ENCODE measurements around the gene INSYN2A. TPM values are rescaled to one million over a fixed set of nuclear protein-coding genes. Genes with fewer than 3 reads are reported as not detected.

INSYN2A gene
- total and polyA plus RNA-seq, 10 of the 15 experiments (the other 5 are each of a cell fraction or from before 2014, with no cell fraction given) = not detected

DNA sequence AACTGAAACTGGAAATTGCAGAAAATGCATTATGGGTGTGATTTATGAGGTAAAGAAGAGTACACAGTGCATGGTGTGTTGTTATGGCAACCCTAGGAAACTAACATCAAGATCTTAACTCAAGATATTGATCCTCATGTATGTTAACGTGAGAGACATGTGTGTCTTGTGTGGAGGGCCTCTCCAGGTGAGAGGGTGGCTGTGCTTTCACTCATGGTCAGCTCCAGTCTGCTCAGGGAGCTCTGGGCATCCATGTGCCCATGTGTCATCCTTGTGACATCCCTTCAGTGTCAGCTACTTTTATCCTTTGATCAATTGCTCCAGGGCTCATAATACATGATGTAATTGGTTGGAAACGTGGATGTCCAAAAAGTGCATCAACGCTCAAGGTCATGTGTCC is 24.9 kb upstream of the INSYN2A start:
- RAD21 ChIA-PET (ENCODE audit: unreplicated experiment) = no interaction called here
- no peak for DNase-seq (ENCODE audit: low read depth, low spot score)
- no peak overlapping the region for H3K27ac ChIP-seq (ENCODE audit: control insufficient read depth, insufficient read depth)
- in situ Hi-C loops (cut with MboI) = no loop called here
- H3K4me3 ChIP-seq = no peak overlapping the region
- no peak for FAIRE-seq
- no peak for ATAC-seq
- no peak overlapping the region for H3K4me2 ChIP-seq (ENCODE audit: control insufficient read depth, insufficient read depth)
- no peaks in the 10 kb centered on the region for H3K4me1 ChIP-seq (ENCODE audit: control insufficient read depth, insufficient read depth, low read length)
- CTCF ChIA-PET = no interaction called here
- no peak for TF ChIP-seq GABPA (IDR thresholded peaks at IDR 0.05; ENCODE audit: low read depth)
- TF ChIP-seq ASH2L (IDR thresholded peaks at IDR 0.05; ENCODE audit: borderline replicate concordance, low read depth) = no peak
- TF ChIP-seq HDAC6 (IDR thresholded peaks at IDR 0.05; ENCODE audit: unreplicated experiment) = no peak
- TF ChIP-seq NFYB (IDR thresholded peaks at IDR 0.05; ENCODE audit: insufficient read depth, low read depth, low read length) = no peak
- TF ChIP-seq PML (IDR thresholded peaks at IDR 0.05; ENCODE audit: low read length) = no peak
- no peak for TF ChIP-seq ESRRA (IDR thresholded peaks at IDR 0.05; ENCODE audit: low read length)
- no peak for TF ChIP-seq ZNF622 (IDR thresholded peaks at IDR 0.05)
- H3K27me3 ChIP-seq (replicated peaks in 1 of 2; ENCODE audit: control insufficient read depth in 2 of 2, insufficient read depth in 2 of 2, low read length in 1 of 2) = no peaks in the 10 kb centered on the region
- no peaks in the 10 kb centered on the region for H3K9me3 ChIP-seq (replicated peaks; ENCODE audit: control insufficient read depth, insufficient read depth, low read length)
- 1% methylated on average over 3 of the region's 3 CpGs for WGBS (ENCODE audit: insufficient coverage, insufficient replicate concordance, low lambda C conversion rate, missing lambda C conversion rate)
- POLR2A ChIA-PET = no interaction called here
- no peak overlapping the region for H3K9ac ChIP-seq (ENCODE audit: control insufficient read depth, insufficient read depth, low read length)
- intact Hi-C loops (cut with micrococcal nuclease; ENCODE audit: unreplicated experiment) = no loop called here
- H3K79me2 ChIP-seq (ENCODE audit: control insufficient read depth, insufficient read depth, low read length) = no peaks in the 10 kb centered on the region
- H2AFZ ChIP-seq (ENCODE audit: control insufficient read depth, low read depth, low read length) = no peak overlapping the region
- no TSS peak for BruUV-seq (replicated peaks)
- H4K20me1 ChIP-seq (ENCODE audit: control insufficient read depth, insufficient read depth) = no peaks in the 10 kb centered on the region
- SMC1A ChIA-PET (ENCODE audit: uncharacterized antibody, unreplicated experiment) = interaction anchor here (0.7 kb wide), 1 partner anchor 10 kb away, joined by 3 read pairs; no protein-coding TSS in a partner anchor
- H3K36me3 ChIP-seq (ENCODE audit: control insufficient read depth in 2 of 2, insufficient read depth in 2 of 2, low read length in 1 of 2) = no peaks in the 10 kb centered on the region

DNA sequence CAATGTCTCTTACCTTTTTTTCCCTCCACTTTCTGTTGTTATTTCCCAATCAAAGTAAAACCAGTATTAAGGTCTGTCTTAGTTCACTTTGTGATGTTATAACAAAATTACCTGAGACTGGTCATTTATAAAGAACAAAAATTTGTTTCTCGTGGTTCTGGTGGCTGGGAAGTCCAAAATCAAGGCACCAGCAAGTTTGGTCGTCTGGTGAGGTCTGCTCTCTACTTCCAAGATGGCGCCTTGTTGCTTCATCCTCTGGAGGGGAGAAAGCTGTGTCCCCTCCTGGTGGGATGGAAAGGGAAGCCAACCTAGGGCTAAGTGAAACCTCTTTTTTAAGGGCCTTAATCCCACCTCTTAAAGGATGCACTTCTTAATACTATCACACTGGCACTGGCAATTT is 22.3 kb upstream of the INSYN2A start:
- in situ Hi-C loops (cut with MboI) (no loop called here), intact Hi-C loops (cut with micrococcal nuclease; ENCODE audit: unreplicated experiment) (no loop called here)
- Histone ChIP-seq H3K9me3 (replicated peaks; ENCODE audit: control insufficient read depth, insufficient read depth, low read length) (no peaks in the 10 kb centered on the region), H3K27ac (ENCODE audit: control insufficient read depth, insufficient read depth) (no peak overlapping the region), H3K36me3 (ENCODE audit: control insufficient read depth in 2 of 2, insufficient read depth in 2 of 2, low read length in 1 of 2) (no peaks in the 10 kb centered on the region), H3K79me2 (ENCODE audit: control insufficient read depth, insufficient read depth, low read length) (no peaks in the 10 kb centered on the region), H3K4me3 (no peak overlapping the region), H4K20me1 (ENCODE audit: control insufficient read depth, insufficient read depth) (no peaks in the 10 kb centered on the region), H3K9ac (ENCODE audit: control insufficient read depth, insufficient read depth, low read length) (no peak overlapping the region), H2AFZ (ENCODE audit: control insufficient read depth, low read depth, low read length) (no peak overlapping the region), H3K4me2 (ENCODE audit: control insufficient read depth, insufficient read depth) (no peak overlapping the region), H3K27me3 (replicated peaks in 1 of 2; ENCODE audit: control insufficient read depth in 2 of 2, insufficient read depth in 2 of 2, low read length in 1 of 2) (no peaks in the 10 kb centered on the region), H3K4me1 (ENCODE audit: control insufficient read depth, insufficient read depth, low read length) (no peaks in the 10 kb centered on the region)
- ChIA-PET POLR2A (no interaction called here), RAD21 (ENCODE audit: unreplicated experiment) (no interaction called here), SMC1A (ENCODE audit: uncharacterized antibody, unreplicated experiment) (no interaction called here), CTCF (no interaction called here)
- 2% methylated on average over 3 of the region's 3 CpGs for WGBS (ENCODE audit: insufficient coverage, insufficient replicate concordance, low lambda C conversion rate, missing lambda C conversion rate)
- DNase-seq (ENCODE audit: low read depth, low spot score) (no peak), ATAC-seq (no peak), FAIRE-seq (no peak)
- BruUV-seq (replicated peaks) = no TSS peak
- TF ChIP-seq, protein P1, sequence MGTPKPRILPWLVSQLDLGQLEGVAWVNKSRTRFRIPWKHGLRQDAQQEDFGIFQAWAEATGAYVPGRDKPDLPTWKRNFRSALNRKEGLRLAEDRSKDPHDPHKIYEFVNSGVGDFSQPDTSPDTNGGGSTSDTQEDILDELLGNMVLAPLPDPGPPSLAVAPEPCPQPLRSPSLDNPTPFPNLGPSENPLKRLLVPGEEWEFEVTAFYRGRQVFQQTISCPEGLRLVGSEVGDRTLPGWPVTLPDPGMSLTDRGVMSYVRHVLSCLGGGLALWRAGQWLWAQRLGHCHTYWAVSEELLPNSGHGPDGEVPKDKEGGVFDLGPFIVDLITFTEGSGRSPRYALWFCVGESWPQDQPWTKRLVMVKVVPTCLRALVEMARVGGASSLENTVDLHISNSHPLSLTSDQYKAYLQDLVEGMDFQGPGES (IDR thresholded peaks at IDR 0.05) = no peak
- TF ChIP-seq BACH1 (IDR thresholded peaks at IDR 0.05; ENCODE audit: borderline replicate concordance) (no peak), EED (IDR thresholded peaks at IDR 0.05; ENCODE audit: low read depth) (no peak), SP1 (IDR thresholded peaks at IDR 0.05; ENCODE audit: low read depth, low read length) (no peak), EGR1 (IDR thresholded peaks at IDR 0.05; ENCODE audit: borderline replicate concordance in 1 of 2, low read depth in 2 of 2, low read length in 2 of 2) (no peak), SREBF1 (IDR thresholded peaks at IDR 0.05; ENCODE audit: low read length) (no peak), ZBTB33 (IDR thresholded peaks at IDR 0.05) (no peak), SREBF2 (IDR thresholded peaks at IDR 0.05; ENCODE audit: low read length) (no peak)

All from GM12878 (cell line).